ENCODE results near the gene UBQLN4.

UBQLN4 gene

GRCh38 chr1:156019946-156020292 is 33.7 kb downstream of the UBQLN4 start:
- TF ChIP-seq CTCF (IDR thresholded peaks at IDR 0.05; ENCODE audit: insufficient read depth, low read depth, low read length, missing control alignments): no peak

DNA sequence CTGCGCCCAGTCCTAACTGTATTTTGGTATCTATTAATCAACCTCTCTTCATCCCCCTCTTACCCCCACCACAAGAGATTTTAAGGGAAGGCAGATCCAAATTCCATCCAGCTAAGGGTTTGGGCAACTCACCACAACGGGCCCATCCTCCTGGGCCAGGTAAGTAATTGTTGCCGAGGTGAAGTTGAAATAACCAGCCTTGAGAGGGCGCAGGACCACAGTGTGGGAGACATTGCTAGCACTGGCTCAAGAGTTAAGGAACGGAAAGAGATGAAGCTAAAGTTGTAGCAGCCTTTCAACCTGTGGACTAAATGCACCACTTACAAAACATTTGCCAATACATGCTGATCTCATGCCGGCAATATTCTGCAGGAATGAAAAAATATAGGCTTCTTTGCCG is 38.8 kb downstream of the UBQLN4 start:
- no peak overlapping the region for H3K4me3 ChIP-seq (ENCODE audit: low read length)
- TF ChIP-seq CTCF (IDR thresholded peaks at IDR 0.05; ENCODE audit: insufficient read depth, low read depth, low read length, missing control alignments): no peak
- DNase-seq (ENCODE audit: low read depth): no peak

More at GRCh38 chr1:156019946-156020292, 33.7 kb downstream of the UBQLN4 start:
- H3K4me3 ChIP-seq (ENCODE audit: low read length): peak overlapping the region; percentile 71
- DNase-seq (ENCODE audit: low read depth): no peak

DNA sequence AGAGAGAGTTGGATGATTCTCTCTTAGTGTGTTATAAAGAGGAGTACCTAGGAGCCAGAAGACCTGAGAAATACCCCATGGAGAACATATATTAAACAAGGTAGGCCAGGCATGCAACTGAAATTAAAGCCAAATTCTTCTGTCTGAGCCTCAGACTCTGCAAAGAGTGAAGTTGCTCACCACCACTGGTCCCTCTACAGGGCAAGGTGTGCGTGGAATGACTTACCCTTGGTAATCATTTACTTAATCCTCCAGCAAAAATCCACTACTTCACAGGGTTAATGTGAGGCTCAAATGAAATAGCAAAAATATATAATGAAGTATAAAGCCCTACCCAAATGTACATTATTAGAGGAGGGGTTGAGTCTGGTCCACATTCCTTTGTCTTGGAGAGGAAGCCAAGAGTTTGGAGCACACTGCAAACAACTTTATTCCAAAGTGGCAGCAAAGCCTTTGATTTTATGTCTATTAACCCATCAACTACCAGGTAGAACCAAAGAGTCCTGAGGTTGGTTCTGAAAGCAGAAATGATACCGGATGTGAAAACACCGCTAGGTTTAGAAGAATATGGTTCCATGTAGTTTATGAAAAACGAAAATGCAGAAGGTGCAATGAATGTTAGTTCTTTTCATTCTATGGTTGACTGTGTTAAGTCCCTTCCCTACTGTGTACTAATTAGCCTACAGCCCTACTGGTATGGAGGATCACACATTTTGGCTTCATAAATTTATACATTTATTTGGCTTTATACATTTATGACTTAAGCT is 41.4 kb downstream of the UBQLN4 start:
- H3K4me3 ChIP-seq (ENCODE audit: low read length): no peak overlapping the region
- DNase-seq (ENCODE audit: low read depth): no peak
- TF ChIP-seq CTCF (IDR thresholded peaks at IDR 0.05; ENCODE audit: insufficient read depth, low read depth, low read length, missing control alignments): no peak

DNA sequence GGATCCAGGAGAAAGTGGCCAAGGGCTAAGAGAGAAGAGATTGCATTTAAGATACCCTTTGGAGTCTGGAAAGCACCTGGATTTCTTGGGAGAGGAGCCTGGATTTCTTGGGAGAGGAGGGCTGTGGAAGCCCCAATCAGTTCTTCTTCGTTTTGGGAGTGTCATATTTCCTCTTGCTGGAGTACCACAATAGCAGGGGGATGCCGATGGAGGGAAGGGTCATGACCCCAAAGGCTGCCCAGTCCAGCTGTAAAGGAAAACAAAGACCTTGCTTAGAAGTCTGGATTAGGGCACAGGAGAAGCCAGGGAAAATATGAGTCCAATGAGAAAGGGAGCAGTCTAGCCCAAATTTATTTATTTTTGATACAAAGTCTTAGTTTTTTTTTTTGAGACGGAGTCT is 44.2 kb downstream of the UBQLN4 start:
- no peak for TF ChIP-seq CTCF (IDR thresholded peaks at IDR 0.05; ENCODE audit: insufficient read depth, low read depth, low read length, missing control alignments)
- no peak for DNase-seq (ENCODE audit: low read depth)
- H3K4me3 ChIP-seq (ENCODE audit: low read length): no peak overlapping the region

- DNase-seq (ENCODE audit: low read depth): peak; percentile 30
- no peak for TF ChIP-seq CTCF (IDR thresholded peaks at IDR 0.05; ENCODE audit: insufficient read depth, low read depth, low read length, missing control alignments)
These were observed 46.8 kb downstream of the UBQLN4 start for GRCh38 chr1:156006666-156007376.

DNA sequence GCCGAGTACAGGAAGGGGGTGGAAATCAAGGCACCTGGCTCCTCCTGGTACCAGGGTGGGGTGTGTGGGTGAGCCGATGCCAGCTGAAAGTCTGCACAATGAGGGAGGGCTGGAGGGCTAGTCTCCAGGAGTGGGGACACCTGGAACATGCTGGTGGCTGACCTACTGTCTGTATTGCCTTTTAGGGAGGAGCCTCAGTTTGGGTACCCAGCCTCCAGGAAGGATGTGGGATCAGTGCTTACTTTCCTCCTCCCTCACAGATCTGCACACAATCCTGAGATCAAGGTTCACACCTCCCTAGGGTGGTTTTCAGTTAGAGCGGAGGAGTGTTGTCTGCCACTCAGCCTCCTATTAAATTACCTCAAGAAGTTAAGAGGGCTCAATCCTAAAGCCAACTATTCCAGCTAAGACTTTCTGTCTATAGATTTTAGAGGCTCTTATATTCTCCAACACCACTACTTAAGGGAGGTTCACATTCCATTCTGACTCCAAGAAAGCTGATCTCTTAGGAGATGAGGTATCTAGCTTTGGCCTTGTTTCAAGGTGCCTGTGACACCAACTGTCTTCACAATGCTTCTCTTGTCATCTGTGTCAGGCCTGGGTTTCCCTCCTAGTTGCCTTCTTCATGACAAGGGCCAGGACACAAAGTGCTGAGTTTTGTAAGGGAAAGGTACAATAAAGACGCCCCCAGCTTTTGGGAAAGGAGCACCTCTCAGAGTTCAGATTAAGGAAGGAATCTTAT is 48.6 kb downstream of the UBQLN4 start:
- no peak overlapping the region for H3K4me3 ChIP-seq (ENCODE audit: low read length)

More at GRCh38 chr1:156006666-156007376, 46.8 kb downstream of the UBQLN4 start:
- no peak overlapping the region for H3K4me3 ChIP-seq (ENCODE audit: low read length)

More for the DNA sequence above, 48.6 kb downstream of the UBQLN4 start:
- DNase-seq (ENCODE audit: low read depth): no peak
- TF ChIP-seq CTCF (IDR thresholded peaks at IDR 0.05; ENCODE audit: insufficient read depth, low read depth, low read length, missing control alignments): no peak

Data from epithelial cell of esophagus (primary cell).